OCI-LY7 (cell line): ENCODE results near the gene DTWD1. TPM values are rescaled to one million over a fixed set of nuclear protein-coding genes. Genes with fewer than 3 reads are reported as not detected.

Experiments
- BruUV-seq: library from RNA; stranded (reverse); fragments of 400-500 nt; replicated peaks from 2 replicates; lab custom pipeline; 2021; lab: Mats Ljungman, UMichigan
- CTCF ChIA-PET: fragments of 300-600 bp; sonication (Branson Sonifier 250); formaldehyde crosslinking; loops from one replicate; lab custom pipeline; 2022; ENCODE audit warnings: antibody characterized with exemption; ENCODE audit not compliant: unreplicated experiment; lab: Charles Lee
- POLR2A ChIA-PET: fragments of 300-600 bp; sonication (Branson Sonifier 250); formaldehyde crosslinking; loops from one replicate; lab custom pipeline; 2022; ENCODE audit warnings: antibody characterized with exemption; lab: Charles Lee
- DNase-seq: peaks from one replicate; pipeline ENCODE4 v3.0.0-alpha.2; 2015; ENCODE audit warnings: low spot score
- H2AFZ ChIP-seq: fragments of 200-600 bp; sonication (generic), shearing (Covaris generic); 2 replicates; pipeline ENCODE4 v1.6.1; 2014; ENCODE audit warnings: mild to moderate bottlenecking, antibody characterized with exemption, low read length, moderate library complexity
- H3K27ac ChIP-seq: fragments of 200-600 bp; sonication (generic); 2 replicates; pipeline ENCODE4 v1.5.1; 2014; ENCODE audit warnings: mixed run types, low read depth, mild to moderate bottlenecking, moderate library complexity, low read length, inconsistent platforms; ENCODE audit not compliant: poor library complexity, severe bottlenecking
- H3K36me3 ChIP-seq: fragments of 200-600 bp; sonication (generic); 2 replicates; pipeline ENCODE4 v1.6.1; 2014; ENCODE audit warnings: mild to moderate bottlenecking, antibody characterized with exemption, low read length, moderate library complexity, mixed read lengths; ENCODE audit not compliant: insufficient read depth
- H3K4me1 ChIP-seq: fragments of 200-600 bp; sonication (generic); 2 replicates; pipeline ENCODE4 v1.5.1; 2014; ENCODE audit warnings: mild to moderate bottlenecking, low read length; ENCODE audit not compliant: insufficient read depth, poor library complexity, severe bottlenecking
- H3K4me2 ChIP-seq: fragments of 200-600 bp; sonication (generic); 2 replicates; pipeline ENCODE4 v1.6.1; 2014; ENCODE audit warnings: mild to moderate bottlenecking, low read length
- H3K4me3 ChIP-seq: fragments of 200-600 bp; sonication (generic); 2 replicates; pipeline ENCODE4 v1.5.1; 2014; ENCODE audit warnings: mild to moderate bottlenecking, low read depth, low read length; ENCODE audit not compliant: poor library complexity, severe bottlenecking
- H3K79me2 ChIP-seq: fragments of 200-600 bp; sonication (generic); 2 replicates; pipeline ENCODE4 v1.6.1; 2016; ENCODE audit warnings: low read depth, mild to moderate bottlenecking, low read length, moderate library complexity, mixed read lengths; ENCODE audit not compliant: insufficient read depth
- H3K9me2 ChIP-seq: fragments of 200-600 bp; sonication (generic); 2 replicates; pipeline ENCODE4 v1.6.1; 2016; ENCODE audit warnings: mild to moderate bottlenecking, low read length, mixed read lengths; ENCODE audit not compliant: insufficient read depth
- H3K9me3 ChIP-seq: fragments of 200-600 bp; sonication (generic); 2 replicates; pipeline ENCODE4 v1.6.1; 2014; ENCODE audit warnings: mild to moderate bottlenecking, mixed run types, low read length, mixed read lengths
- H4K20me1 ChIP-seq: fragments of 200-600 bp; sonication (generic); 2 replicates; pipeline ENCODE4 v1.6.1; 2014; ENCODE audit warnings: mild to moderate bottlenecking, antibody characterized with exemption, low read length, moderate library complexity, mixed read lengths; ENCODE audit not compliant: insufficient read depth
- CTCF ChIP-seq: fragments of 200-600 bp; sonication (generic); conservative IDR thresholded peaks from 2 replicates; pipeline ENCODE4 v1.5.1; 2014; ENCODE audit warnings: mild to moderate bottlenecking, antibody characterized with exemption, low read length, moderate library complexity, mixed read lengths
- EZH2phosphoT487 ChIP-seq: fragments of 200-600 bp; sonication (generic); IDR thresholded peaks from 2 replicates; pipeline ENCODE4 v1.6.1; 2018; ENCODE audit warnings: low read depth, borderline replicate concordance, mild to moderate bottlenecking, mixed run types, antibody characterized with exemption, low read length, moderate library complexity, mixed read lengths
- intact Hi-C: fragments of 100-400 bp; cut with micrococcal nuclease; formaldehyde crosslinking; loops from one replicate; pipeline ENCODE4 v1.10.0; 2022; ENCODE audit not compliant: unreplicated experiment
- total RNA-seq, 2 experiments: library from RNA; depleted of rRNA in 1 of 2; stranded (reverse); fragments of >200 nt in 1 of 2; shearing (Covaris generic) in 1 of 2; gene quantifications; 2 replicates each; pipeline ENCODE4 v1.2.3, GENCODE V29; 2014 to 2022

Gene DTWD1
- total RNA-seq, 2 experiments from 2014 or later: 9.4 to 19.2 TPM

- Histone ChIP-seq H2AFZ (no peak overlapping the region), H3K27ac (no peak overlapping the region), H3K4me3 (no peak overlapping the region), H4K20me1 (no peaks in the 10 kb centered on the region), H3K9me2 (no peaks in the 10 kb centered on the region), H3K9me3 (no peaks in the 10 kb centered on the region), H3K4me1 (no peaks in the 10 kb centered on the region), H3K4me2 (no peak overlapping the region), H3K79me2 (no peaks in the 10 kb centered on the region), H3K36me3 (no peaks in the 10 kb centered on the region)
- TF ChIP-seq EZH2phosphoT487: no peak
- TF ChIP-seq CTCF: no peak
- POLR2A ChIA-PET: no interaction called here
- CTCF ChIA-PET: no interaction called here
- BruUV-seq: no TSS peak
- intact Hi-C loops: no loop called here
- DNase-seq: no peak
These were observed 25.1 kb downstream of the DTWD1 start for GRCh38 chr15:49645941-49646340.

- H4K20me1 ChIP-seq: no peaks in the 10 kb centered on the region
- no peaks in the 10 kb centered on the region for H3K9me2 ChIP-seq
- H3K9me3 ChIP-seq: no peaks in the 10 kb centered on the region
- CTCF ChIA-PET: no interaction called here
- no peaks in the 10 kb centered on the region for H3K4me1 ChIP-seq
- no peak overlapping the region for H3K4me2 ChIP-seq
- H3K36me3 ChIP-seq: no peaks in the 10 kb centered on the region
- no peak overlapping the region for H2AFZ ChIP-seq
- H3K79me2 ChIP-seq: no peaks in the 10 kb centered on the region
- intact Hi-C loops: no loop called here
- TF ChIP-seq EZH2phosphoT487 (no peak), CTCF (no peak)
- no TSS peak for BruUV-seq
- no peak for DNase-seq
- no peak overlapping the region for H3K27ac ChIP-seq
- H3K4me3 ChIP-seq: no peak overlapping the region
- POLR2A ChIA-PET: no interaction called here
These were observed 26.0 kb downstream of the DTWD1 start for GRCh38 chr15:49646891-49647290.

- Histone ChIP-seq H3K4me2 (no peak overlapping the region), H4K20me1 (no peaks in the 10 kb centered on the region), H3K79me2 (no peaks in the 10 kb centered on the region), H3K9me3 (no peaks in the 10 kb centered on the region), H3K4me3 (no peak overlapping the region), H3K4me1 (no peaks in the 10 kb centered on the region), H3K9me2 (no peaks in the 10 kb centered on the region), H3K27ac (no peak overlapping the region), H2AFZ (no peak overlapping the region), H3K36me3 (no peaks in the 10 kb centered on the region)
- DNase-seq: no peak
- intact Hi-C loops: no loop called here
- TF ChIP-seq EZH2phosphoT487 (no peak), CTCF (no peak)
- ChIA-PET CTCF (no interaction called here), POLR2A (no interaction called here)
- no TSS peak for BruUV-seq
These were observed 29.1 kb downstream of the DTWD1 start for GRCh38 chr15:49649987-49650386.
